DLD1 (cell line): ENCODE measurements around the gene CHD9.

Source experiments
- in situ Hi-C: cut with HindIII; loops from 2 replicates; pipeline ENCODE4 v1.10.0; 2017; ENCODE audit warnings: low sequenced_read_pairs

Gene CHD9

DNA sequence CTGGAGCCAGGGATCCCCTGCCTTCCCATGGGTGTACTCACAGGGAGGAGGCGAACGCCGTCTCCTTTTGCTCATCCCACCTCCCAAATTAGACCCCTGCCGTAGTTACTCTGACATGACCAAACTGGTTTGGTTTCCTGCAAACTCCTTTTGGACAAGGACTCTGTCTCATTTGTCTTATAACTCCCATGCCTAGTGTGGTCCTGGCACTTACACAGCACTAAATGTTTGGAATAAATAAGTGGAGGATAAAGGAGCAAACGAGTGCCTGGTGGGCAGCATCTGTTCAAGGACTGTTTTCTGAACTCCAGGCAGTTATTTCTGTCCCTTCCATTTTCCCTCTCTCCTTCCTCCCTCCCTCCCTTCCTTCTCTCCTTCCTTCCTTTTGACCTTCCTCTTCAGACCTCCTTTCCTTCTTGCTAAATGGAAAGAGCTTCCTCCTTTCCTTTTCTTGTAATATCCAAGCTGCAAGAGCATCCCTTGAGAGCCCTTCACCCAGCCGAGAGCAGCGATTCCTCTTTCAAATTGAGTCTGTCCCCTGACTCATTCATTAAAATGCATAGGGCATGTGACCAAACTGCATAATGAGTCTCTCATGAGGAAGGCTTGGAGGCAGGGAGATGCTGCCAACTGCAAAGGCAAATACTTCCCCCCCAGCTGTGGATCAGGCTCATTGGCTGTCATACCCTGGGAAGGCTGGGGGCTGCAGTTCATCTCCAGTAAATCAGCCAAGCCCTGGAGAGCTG is 36.8 kb downstream of the CHD9 start:
- in situ Hi-C loops: no loop called here

DNA sequence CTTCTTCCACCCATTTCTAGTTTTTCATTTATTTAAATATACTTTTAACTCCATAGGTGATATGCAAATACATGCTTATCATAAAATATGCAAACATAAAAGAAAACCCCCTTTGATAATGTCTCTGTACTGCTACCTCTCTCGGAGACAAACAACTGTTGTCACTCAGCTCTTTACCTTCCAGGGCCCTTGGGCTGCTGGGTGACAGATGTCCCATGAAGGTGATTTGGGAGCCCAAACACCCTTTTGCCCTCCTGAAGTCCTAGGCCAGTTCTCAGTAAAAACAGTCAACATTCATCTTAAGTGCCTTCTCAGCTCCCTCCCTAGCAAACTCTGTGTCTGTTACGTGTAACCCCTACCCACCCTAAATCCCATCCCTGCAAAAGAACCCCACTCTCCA is 37.5 kb downstream of the CHD9 start:
- in situ Hi-C loops: no loop called here

DNA sequence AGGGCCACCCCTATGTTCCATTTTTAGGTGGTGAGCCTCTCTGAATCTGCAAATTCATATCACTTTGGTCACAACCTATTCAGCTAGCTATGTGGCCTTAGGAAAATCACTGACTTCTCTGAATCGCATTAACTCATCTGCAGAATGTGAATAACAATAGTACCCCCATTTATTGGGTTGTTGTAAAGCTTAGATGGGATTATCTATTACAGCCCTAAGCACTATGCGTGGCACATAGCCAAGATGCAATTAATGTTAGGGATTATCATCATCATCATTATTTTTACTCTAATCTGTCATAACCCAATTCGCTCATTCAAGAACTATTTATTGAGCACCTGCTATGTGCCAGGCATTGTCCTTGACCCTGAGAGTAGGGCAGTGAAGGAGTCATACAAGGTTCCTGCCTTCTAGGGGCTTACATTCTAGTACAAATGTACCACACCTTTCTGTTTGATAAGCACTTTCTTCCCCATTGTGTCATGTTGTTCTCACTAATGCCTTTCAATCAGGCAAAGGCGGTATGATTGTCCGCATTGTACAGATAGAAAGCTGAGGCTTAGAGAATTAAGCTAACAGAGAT is 38.5 kb downstream of the CHD9 start:
- in situ Hi-C loops: no loop called here

DNA sequence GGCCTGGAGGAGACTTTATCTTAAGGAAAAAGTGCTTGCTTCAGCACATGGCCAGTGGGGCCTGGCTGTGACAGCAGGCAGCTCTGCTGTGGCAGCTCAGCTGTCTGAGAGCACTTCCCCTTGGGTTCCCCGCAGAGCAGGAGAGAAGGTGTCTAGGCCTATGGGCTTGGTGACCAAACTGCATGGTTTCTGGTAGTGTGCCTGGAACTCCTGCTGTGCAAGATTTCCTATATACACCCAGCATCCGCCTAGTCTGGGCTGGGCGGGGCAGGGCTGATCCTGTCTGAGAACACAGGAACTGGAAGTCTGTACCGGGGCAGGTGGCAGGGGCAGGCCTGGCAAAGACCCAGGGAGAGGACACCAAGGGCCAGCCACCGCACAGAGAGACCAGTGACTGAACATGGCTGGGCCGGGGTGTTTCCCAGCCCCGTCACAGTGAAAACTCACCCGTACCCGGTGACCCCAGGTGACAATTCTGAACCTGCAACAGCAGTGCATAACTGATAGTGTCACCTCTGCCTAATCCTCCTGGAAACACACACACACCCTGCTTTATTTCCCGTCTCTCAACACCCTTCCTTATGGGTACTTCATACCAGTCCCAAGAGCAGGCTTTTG is 39.3 kb downstream of the CHD9 start:
- in situ Hi-C loops: no loop called here

DNA sequence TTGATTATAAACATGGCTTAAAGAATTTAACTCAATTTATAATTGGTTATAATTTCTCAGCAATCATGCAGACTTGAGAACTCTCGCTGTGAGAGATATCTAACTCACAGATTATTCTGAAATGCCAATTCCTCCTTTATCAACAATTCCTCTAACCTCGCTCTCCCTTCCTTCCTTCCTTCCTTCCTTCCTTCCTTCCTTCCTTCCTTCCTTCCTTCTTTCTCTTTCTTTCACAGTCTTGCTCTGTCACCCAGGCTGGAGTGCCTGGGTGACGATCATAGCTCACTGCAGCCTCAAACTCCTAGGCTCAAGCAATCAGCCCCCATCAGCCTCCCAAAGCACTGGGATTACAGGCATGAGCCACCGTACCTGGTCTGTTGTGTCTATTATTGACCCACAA is 42.4 kb downstream of the CHD9 start:
- in situ Hi-C loops: no loop called here

DNA sequence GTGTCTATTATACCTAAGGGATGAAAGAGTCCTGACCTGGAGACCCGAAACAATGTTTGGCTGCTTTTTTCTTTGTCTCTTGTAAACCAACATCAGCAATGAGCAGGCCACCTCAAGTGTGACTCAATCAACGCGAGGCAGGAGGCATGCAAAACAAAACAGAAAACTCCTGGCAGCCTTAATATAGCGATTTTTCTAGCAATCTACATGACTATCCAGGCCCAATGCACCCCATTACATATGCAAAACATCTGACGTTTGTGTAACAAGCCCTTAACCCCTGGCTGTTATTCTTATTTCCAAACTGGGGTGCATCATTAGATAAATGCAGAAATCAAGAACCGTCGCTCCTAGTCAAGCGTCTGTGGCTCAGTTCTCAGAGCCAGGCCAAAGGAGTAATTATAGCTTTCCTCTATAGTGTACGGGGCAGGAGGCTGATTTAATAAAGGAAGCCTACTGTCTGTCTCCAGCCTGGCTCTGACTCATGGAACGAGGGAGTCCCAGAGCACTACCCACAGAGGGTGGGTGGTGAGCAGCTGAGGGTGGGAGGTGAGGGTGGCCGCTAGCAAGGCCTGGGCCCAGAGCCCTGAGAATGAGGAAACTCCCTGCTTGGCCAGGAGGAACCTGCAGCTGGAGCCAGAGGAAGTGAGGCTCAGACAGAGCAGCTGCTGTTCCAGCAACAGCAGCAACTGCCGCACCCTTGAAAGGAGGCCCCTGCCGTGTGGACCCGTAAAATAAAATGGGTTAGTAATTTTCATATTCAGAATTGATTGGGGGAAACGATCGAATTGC is 43.9 kb downstream of the CHD9 start:
- in situ Hi-C loops: no loop called here

DNA sequence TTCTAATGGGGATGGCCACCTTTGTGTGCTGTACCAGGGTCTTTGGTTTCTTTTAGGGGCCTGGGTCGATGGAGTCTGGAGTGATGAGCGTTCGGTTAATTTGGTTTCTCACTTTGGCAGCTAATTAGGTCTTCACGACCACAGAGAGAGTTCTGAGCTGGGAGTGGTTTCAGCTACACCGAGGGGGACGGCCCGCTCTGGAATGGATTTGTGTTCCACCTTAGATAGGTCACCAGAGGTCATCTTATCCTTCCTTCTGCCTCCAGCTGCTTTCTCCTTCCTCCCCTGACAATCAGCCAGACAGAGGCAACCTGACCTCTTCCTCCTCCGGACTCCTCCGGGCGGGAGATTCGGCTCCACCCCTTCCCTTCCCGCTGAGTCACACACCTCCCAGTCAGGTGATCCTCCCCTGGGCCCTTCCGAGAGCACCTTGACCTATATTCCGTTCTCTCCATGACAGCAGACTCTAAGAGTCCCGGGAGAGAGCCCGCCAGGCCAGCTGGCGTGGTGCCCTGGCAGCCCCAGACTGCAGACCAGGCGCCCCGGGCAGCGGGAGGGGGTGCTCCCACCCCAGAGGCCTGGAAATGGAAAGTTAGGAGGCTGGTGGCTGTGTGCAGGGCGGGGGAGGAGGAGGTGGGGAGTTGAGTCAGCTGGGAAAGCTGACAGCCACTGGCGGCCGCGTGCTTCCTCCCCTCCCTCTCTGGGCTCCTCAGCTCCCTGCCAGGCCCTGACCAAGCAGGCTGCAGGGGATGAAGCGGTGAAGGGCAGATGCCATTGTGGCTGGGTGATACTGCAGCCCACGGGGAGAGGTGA is 44.7 kb downstream of the CHD9 start:
- in situ Hi-C loops: no loop called here

DNA sequence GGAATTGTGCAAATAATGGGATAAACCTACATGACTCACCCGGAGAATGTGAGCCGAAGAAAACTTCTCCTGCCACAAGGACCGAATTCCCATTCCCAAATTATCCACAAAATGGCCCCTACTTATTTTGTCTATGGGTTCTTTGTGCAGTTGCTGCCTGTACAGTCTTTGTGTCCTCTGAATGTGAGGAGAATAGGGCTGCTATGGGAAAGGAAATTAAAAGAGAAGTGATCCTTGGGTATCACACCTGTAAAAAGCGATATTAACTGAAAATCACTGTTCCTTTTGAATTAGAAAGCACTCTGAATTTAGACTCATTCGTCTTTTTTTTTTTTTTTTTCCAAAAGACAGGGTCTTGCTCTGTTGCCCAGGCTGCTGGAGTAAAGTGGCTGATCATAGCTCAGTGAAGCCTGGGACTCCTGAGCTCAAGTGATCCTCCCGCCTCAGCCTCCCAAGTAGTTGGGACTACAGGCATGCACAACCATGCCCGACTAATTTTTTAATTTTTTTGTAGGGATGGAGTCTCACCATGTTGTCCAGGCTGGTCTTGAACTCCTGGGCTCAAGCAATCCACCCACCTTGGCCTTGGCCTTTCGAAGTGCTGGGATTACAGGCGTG is 45.4 kb downstream of the CHD9 start:
- in situ Hi-C loops: no loop called here

DNA sequence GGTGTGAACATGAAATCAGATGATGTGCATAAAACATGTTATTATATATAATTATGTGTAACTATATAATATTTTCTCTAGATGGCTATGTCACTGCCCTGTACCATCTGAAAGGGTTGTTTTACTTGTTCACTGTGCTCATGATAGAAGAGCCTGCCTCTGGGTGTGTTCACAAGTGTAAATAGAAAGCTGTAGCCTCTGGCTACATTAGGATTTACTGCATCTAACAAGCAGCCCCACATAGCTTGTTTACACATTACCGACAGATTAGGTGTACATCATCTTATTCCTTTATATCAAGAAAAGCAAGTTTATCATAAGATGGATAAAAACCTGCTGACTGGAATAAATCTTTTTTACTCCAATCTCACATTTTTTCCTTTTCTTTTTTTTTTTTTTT is 46.1 kb downstream of the CHD9 start:
- in situ Hi-C loops: no loop called here

DNA sequence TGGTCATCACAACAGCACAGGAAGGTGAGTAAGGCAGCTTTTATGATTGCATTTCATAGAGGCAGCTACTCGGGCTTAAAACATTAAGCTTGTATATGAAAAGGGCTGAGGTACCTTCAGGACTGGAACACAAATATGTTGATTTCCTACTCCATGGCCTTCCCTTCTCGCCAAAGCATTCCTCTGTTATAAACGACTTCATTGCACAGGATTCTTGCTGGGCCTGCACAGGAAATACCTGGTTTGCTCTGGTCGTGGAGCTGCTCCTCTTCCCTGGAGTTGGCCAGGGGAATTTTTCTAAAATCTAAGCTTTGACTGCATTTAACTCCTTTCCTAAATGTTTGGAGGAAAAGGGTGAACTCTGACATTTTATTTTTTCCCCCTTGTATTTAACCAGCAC is 49.0 kb downstream of the CHD9 start:
- in situ Hi-C loops: no loop called here

DNA sequence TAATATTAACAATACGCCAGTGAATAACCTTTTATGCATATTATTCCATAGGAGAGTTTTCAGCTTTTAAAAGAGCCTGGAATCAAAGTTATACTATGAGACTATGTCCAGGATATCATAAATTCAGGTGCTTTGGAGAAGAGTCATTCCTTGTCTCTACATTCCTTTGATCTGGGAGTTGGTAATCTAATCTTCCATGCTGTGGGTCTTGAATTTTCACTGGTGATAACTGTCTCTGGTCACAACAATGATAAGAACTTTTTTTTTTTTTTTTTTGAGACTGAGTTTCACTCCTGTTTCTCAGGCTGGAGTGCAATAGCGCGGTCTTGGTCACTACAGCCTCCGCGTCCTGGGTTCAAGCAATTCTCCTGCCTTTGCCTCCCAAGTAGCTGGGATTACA is 50.8 kb downstream of the CHD9 start:
- in situ Hi-C loops: no loop called here

DNA sequence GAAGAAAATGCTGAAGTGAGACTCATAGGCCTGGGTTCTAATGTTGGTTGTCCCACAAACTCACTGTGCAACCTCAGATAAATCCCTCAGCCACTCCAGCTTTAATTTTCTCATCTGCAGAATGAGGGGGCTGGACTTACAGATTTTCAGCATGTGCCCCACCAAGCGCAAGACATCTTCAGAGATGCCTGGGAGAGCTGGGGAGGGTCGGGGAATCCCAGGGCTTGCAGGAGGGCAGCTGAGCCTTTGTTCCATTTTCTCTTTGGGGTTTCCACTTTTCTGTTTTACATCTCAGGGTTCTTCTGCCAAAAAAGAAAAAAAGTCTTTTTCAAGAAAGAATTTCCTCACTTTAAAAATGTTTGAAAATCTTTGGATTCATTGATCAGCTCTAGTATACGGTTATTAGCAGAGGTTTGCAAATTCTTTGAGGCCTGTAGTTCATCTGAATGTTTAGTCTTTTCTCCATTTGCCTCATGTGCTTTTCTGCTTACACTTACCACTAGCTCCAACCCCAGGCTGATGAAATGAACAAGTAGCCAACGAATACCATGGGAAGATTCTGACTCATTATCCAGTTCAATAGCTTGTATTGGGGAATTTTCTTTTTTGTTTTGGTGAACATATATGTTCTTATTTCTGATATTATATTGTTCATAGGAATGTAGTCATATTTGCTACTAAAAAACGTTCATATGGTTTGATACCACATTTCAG is 56.4 kb downstream of the CHD9 start:
- in situ Hi-C loops: no loop called here

DNA sequence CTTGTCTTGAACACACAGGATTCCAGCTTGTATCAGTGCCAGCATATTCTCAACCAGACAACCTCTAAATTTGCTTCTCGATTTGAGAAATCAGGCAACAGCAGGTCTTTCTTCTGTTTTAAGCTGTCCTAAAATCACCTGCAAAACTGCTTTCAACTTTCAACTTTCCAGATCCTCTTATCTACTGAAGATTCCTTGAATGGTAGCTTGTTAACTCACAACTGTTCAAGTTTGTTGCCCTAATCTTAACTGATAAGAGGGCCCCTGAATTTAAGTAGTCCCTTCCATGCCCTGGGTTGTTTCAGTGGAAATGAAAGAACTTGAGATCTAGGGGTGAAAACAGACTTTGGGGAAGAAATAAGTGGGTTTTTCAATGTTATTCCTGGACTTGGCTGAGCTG is 57.2 kb downstream of the CHD9 start:
- in situ Hi-C loops: no loop called here

DNA sequence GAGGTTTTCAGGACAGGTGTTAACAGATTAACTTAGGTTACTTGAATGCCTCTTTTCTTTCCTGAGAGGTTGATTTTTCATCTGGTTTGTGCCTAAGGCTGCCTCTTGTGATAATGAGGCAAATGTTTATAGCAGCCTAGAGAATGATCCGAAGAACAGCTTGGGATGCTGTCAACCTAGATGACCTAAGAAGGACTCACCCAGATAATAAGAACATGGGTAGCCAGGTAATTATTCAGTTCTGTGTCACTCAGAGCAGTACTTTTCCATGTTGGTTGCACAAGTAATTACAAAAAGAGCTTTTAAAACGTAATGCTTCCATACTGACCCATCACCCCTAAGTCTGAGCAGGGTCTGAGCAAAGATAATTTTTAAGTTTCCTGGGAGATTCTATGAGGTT is 60.3 kb downstream of the CHD9 start:
- in situ Hi-C loops: no loop called here

DNA sequence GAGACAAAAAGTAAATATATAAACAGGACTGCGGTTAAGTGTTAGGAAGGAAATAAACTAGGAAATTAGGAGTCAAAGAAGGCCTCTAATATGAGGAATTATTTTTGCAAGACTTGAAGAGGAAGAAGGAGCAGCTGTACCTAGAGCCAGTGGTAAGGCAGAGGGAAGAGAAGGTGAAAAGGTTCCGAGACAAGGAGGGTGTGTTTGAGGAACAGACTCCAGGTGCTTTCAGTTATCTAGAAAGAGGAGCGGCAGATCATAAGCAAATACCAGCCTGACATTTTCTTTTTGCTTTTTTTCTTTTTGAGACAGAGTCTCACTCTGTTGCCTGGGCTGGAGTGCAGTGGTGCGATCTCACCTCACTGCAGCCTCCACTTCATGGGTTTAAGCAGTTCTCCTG is 61.0 kb downstream of the CHD9 start:
- in situ Hi-C loops: no loop called here

DNA sequence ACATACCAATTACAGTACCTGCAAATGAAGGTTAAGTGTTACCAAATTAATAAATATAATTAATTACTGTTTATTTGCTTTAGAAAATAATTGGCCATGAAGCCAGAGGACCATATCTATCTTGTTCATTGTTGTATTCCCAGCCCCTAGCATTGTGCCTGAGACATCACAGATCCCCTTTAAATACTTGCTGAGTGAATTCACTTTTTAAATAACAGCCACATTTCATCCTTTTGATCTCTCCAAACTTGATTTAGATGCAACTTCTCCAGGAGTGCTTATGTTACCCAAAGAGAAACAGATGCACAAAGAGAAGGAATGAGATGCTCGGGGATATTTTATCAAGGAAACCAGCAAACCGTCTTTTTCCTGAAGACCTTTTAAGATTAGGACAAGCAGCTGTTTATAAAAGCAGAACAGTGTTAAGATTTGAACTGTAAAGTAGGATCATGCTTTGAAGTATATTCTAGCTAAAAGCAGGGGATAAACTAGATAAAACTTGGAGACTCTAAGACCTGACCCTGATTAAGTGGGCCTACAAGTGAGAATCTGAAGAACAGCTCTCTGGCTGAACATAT is 66.3 kb downstream of the CHD9 start:
- in situ Hi-C loops: no loop called here

DNA sequence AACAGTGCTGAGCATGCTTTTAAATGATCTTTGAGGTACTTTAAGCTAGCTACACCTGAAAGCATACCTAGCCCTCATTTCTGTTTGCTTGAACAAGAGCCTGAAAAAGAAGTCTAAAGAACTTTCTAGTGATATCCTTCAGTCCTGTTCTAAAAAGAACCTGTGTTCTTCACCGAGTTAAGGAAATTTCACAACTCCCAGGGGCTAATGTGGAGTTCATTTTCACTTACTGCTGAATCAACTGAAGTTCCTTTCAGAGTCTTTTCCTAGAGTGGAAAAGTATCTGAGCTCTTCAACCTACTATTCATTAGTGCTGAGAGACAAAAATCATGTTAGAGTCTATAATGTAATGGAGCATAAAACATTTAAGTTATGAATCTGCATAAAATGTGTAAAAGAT is 66.9 kb downstream of the CHD9 start:
- in situ Hi-C loops: no loop called here

DNA sequence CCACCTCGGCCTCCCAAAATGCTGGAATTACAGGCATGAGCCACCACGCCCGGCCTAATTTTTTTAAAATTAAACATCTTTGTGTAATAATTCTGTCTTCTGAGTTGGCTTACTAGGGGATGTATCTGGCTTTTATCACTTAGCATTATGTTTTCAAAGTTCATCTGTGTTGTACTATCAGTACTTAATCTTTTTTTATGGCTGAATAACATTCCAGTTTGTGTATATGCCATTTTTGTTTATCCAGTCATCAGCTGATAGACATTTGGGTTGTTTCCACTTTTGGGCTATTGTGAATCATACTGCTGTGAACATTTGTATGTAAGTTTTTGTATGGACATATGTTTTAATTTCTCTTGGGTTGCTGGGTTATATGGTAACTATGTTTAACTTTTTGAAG is 69.0 kb downstream of the CHD9 start:
- in situ Hi-C loops: no loop called here

DNA sequence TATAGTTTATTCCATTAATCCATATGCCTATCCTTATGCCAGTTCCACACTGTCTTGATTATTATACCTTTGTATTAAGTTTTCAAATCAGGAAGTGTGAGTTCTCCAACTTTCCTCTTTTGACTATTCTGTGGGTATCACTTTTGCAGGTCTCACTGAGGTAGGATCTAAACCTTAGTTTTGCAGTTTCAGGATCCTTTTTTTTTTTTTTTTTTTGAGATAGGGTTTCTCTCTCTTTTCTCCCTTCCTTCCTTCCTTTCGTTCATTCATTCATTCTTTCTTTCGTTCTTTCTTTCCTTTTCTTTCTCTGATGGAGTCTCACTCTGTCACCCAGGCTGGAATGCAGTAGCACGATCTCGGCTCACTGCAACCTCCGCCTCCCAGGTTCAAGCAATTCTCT is 71.6 kb downstream of the CHD9 start:
- in situ Hi-C loops: no loop called here
